Psoas muscle (tissue), 8 donors: ENCODE results near the gene FANCC. TPM values are rescaled to one million over a fixed set of nuclear protein-coding genes. Genes with fewer than 3 reads are reported as not detected.

ENCODE experiments used
- ATAC-seq, 4 donors: fragments of 200-7000 bp; cut with Tn5 transposase; one replicate each; pipeline ENCODE4 v1.9.1; 2020; ENCODE audit warnings: moderate library complexity in 3 of 4, mild to moderate bottlenecking in 2 of 4
- DNase-seq, 2 donors: peaks; one replicate each; pipeline ENCODE4 v3.0.0-alpha.2; 2020
- H3K27ac ChIP-seq: fragments of 200-600 bp; one replicate; pipeline ENCODE4 v1.8.0; 2022
- H3K27me3 ChIP-seq, 3 donors: fragments of 200-600 bp in 1 of 3; one replicate each; pipeline versions ENCODE4 v1.6.1 to v1.8.0; 2013 to 2022; ENCODE audit warnings: low read length in 2 of 3, mild to moderate bottlenecking in 2 of 3, moderate library complexity in 1 of 3; ENCODE audit not compliant: insufficient read depth in 3 of 3
- H3K36me3 ChIP-seq, 2 donors: fragments of 200-600 bp in 1 of 2; one replicate each; pipeline versions ENCODE4 v1.6.1 to v1.8.0; 2013 to 2022; ENCODE audit warnings: low read depth in 1 of 2, mild to moderate bottlenecking in 1 of 2, moderate library complexity in 1 of 2; ENCODE audit not compliant: insufficient read depth in 1 of 2
- H3K4me1 ChIP-seq: fragments of 200-600 bp; one replicate; pipeline ENCODE4 v1.8.0; 2022
- H3K4me3 ChIP-seq: fragments of 200-600 bp; one replicate; pipeline ENCODE4 v1.8.0; 2022; ENCODE audit warnings: mild to moderate bottlenecking
- H3K9me3 ChIP-seq: fragments of 200-600 bp; one replicate; pipeline ENCODE4 v1.8.0; 2022
- WGBS, 3 donors: extraction: QIAGEN DNeasy Blood & Tissue Kit; methylation state at CpG; one replicate each; pipeline versions ENCODE4 v1.1.6 to v1.1.7; 2013; 5-methylcytosine and 5-hydroxymethylcytosine counted together
- intact Hi-C, 2 donors: fragments of 100-400 bp; cut with DNase I; formaldehyde crosslinking; loops; one replicate each; pipeline versions ENCODE4 v1.11.0 to v1.14.2; 2022
- polyA plus RNA-seq, 3 donors: library from polyadenylated mRNA; stranded (reverse); fragments of 200-250 nt; gene quantifications; one replicate each; pipeline ENCODE4 v1.2.3, GENCODE V29; 2013
- total RNA-seq, 4 donors: library from RNA; stranded (reverse); fragmentation: NEBNext Ultra II Directional in 2 of 4; extraction: Animal tissue kit (Norgen Biotek cat#: 25700) in 2 of 4; gene quantifications; one replicate each; pipeline versions ENCODE4 v1.2.1 to v1.2.4, GENCODE V29; 2021 to 2023
- TF ChIP-seq, protein P1 (sequence below): fragments of 200-600 bp; IDR thresholded peaks from one replicate; pipeline ENCODE4 v1.8.0; 2022; ENCODE audit warnings: antibody characterized with exemption
- donor health status: healthy with polysubstance abuse.
- donor health status: DM: no; HTN: no; CAD: no; lungs with moderate emphysema.
- donor health status: Bipolar disorder and iron deficiency.
- donor health status: healthy.
- donor health status: DM: yes; HTN: yes; CAD: no.
- donor health status: DM: no; HTN: no; CAD: no.
- donor health status: DM: no; HTN: no; CAD: no.
- donor health status: DM: yes; HTN: yes; CAD: no.

Gene FANCC
- total and polyA plus RNA-seq, 7 donors = 2.1 to 5.2 (median 3.6) TPM

GRCh38 chr9:95078939-95079338 is 238.6 kb downstream of the FANCC start:
- DNase-seq = no peak
- Histone ChIP-seq H3K36me3 (peaks cover 0 to 25% of the 10 kb centered on the region in 2 donors), H3K27ac (peak overlapping the region; percentile 93), H3K4me3 (no peak overlapping the region), H3K9me3 (no peaks in the 10 kb centered on the region), H3K4me1 (peaks cover 78% of the 10 kb centered on the region), H3K27me3 (no peaks in the 10 kb centered on the region)
- TF ChIP-seq, protein P1, sequence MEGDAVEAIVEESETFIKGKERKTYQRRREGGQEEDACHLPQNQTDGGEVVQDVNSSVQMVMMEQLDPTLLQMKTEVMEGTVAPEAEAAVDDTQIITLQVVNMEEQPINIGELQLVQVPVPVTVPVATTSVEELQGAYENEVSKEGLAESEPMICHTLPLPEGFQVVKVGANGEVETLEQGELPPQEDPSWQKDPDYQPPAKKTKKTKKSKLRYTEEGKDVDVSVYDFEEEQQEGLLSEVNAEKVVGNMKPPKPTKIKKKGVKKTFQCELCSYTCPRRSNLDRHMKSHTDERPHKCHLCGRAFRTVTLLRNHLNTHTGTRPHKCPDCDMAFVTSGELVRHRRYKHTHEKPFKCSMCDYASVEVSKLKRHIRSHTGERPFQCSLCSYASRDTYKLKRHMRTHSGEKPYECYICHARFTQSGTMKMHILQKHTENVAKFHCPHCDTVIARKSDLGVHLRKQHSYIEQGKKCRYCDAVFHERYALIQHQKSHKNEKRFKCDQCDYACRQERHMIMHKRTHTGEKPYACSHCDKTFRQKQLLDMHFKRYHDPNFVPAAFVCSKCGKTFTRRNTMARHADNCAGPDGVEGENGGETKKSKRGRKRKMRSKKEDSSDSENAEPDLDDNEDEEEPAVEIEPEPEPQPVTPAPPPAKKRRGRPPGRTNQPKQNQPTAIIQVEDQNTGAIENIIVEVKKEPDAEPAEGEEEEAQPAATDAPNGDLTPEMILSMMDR = no peak
- intact Hi-C loops = no loop called here
- WGBS, 3 donors = 14 to 36% (median 35%) methylated on average over 6 of the region's 6 CpGs
- ATAC-seq = peak in 2 of 4 donors; percentile 26 to 39

GRCh38 chr9:95078511-95078910 is 239.0 kb downstream of the FANCC start:
- TF ChIP-seq, protein P1 = no peak
- WGBS, 3 donors = 45 to 59% (median 46%) methylated on average over 12 of the region's 12 CpGs
- no peaks in the 10 kb centered on the region for H3K9me3 ChIP-seq
- H3K27ac ChIP-seq = peak overlapping the region; percentile 93
- H3K27me3 ChIP-seq = no peaks in the 10 kb centered on the region
- H3K4me1 ChIP-seq = peaks cover 82% of the 10 kb centered on the region
- ATAC-seq (peak in 1 of 4 donors; percentile 2), DNase-seq (no peak)
- intact Hi-C loops = no loop called here
- H3K36me3 ChIP-seq = peaks cover 0 to 25% of the 10 kb centered on the region in 2 donors
- H3K4me3 ChIP-seq = no peak overlapping the region

GRCh38 chr9:95077766-95078370 is 239.6 kb downstream of the FANCC start:
- intact Hi-C loops = no loop called here
- peak overlapping the region; percentile 93 for H3K27ac ChIP-seq
- no peak overlapping the region for H3K4me3 ChIP-seq
- DNase-seq (no peak), ATAC-seq (no peak)
- 41 to 50% (median 47%) methylated on average over 17 of the region's 17 CpGs for WGBS, 3 donors
- H3K4me1 ChIP-seq = peaks cover 87% of the 10 kb centered on the region
- no peaks in the 10 kb centered on the region for H3K9me3 ChIP-seq
- peaks cover 0 to 23% of the 10 kb centered on the region in 2 donors for H3K36me3 ChIP-seq
- H3K27me3 ChIP-seq = no peaks in the 10 kb centered on the region
- TF ChIP-seq, protein P1 = no peak

DNA sequence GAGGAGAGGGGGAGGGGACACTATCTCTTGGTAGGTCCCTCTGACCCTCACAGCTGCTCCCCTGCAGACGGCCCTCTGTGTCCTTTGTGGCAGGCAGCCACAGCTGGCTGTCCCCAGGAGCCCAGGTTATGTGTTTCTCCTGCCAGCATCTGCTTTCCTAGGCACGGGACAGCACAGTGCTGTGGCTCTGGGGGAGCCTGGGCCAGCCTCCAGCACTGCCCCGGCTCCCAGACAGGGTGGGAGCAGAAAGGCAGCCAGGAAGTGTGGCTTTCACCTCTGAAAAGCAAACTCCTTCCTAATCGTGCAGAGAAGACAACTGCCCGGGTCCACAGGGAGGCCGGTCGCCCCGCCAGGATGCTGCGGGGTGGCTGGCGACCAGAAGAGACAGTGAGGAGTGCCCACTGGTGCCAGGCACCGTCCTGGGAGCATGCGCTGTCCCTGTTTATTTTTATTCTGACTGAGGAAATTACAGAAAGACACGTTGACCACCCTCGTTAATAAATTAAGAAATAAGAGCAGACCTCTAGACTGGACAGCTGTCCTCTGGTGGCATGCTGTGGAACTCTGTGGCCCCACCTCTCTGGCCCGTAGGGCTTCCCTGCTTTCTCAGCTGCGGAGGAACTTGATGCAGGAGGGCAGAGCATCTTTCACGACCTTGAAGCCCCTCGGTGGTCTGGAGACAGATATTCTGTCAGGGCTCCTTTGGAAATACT is 240.3 kb downstream of the FANCC start:
- 17 to 25% (median 19%) methylated on average over 18 of the region's 18 CpGs for WGBS, 3 donors
- intact Hi-C loops = no loop called here

More for the DNA sequence above, 240.3 kb downstream of the FANCC start:
- TF ChIP-seq, protein P1 = no peak
- peak overlapping the region; percentile 93 for H3K27ac ChIP-seq
- no peaks in the 10 kb centered on the region for H3K9me3 ChIP-seq
- H3K36me3 ChIP-seq = peaks cover 0 to 17% of the 10 kb centered on the region in 2 donors
- peaks cover 88% of the 10 kb centered on the region for H3K4me1 ChIP-seq
- no peak overlapping the region for H3K4me3 ChIP-seq
- peak in 1 of 4 donors; percentile 14 for ATAC-seq
- no peaks in the 10 kb centered on the region for H3K27me3 ChIP-seq
- no peak for DNase-seq
